A549 treated with GW870086 at 1 μM for 4 hours (cell line): ENCODE results near the gene MIS18BP1. TPM values are rescaled to one million over a fixed set of nuclear protein-coding genes. Genes with fewer than 3 reads are reported as not detected.

Experiments used
- total RNA-seq: library from RNA; stranded (reverse); fragments of 200-300 nt; extraction: Qiagen RNA extraction; gene quantifications from 5 replicates; pipeline ENCODE4 v1.2.3, GENCODE V29; 2022; ENCODE audit warnings: low read depth

Gene MIS18BP1
- 15.3 to 25.4 TPM (median 21.0 TPM) in 5 replicates for total RNA-seq

DNA sequence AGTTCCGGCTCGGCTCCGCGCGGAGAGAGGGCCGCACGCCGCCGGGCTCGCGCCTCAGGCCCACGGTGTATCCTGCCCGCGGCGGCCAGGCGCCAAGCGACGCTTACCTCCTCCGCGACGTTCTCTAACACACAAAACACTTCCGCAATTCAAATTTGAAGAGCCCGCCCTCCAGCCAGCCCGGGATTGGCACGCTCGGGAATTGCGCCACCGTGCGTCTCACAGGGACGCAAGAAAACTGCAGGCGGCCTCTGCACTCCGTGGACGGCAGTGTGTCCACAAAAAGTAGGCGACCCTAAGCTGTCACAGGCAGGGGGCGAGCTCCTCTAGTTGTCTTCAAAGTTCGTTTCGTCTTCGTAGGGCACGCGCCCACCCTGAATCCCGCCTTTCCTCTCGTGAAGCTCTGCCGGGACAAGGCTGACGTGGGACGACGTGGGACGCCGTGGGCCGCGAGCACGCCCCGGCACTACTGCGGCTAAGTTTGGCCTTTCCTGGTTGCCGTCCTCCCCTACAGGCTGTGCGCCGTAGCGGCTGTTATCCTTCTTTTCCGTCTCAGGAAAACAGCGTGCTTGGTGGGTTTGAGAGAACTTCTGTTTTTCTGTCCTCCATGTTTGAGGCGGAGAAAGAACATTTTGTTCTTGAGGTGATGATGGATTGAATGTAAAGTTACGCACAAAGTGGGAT, at the start of gene MIS18BP1:
Gene MIS18BP1, minus strand, starts transcription at position 133 of the 684 bp plus-strand sequence. CDS start 5,916 bp downstream, outside the sequence.

Other genes with a start within 250 kb of the MIS18BP1 start
- gene PRPF39, start 169.1 kb downstream of the MIS18BP1 start, total RNA-seq: 13.0 to 20.9 TPM (median 19.6 TPM) in 5 replicates
- gene FKBP3, start 118.7 kb downstream of the MIS18BP1 start, total RNA-seq: 112 to 129 TPM (median 121 TPM) in 5 replicates
- gene FANCM, start 117.3 kb downstream of the MIS18BP1 start, total RNA-seq: 4.6 to 7.0 TPM (median 5.8 TPM) in 5 replicates